SU-DHL-6 (cell line): Measurements from ENCODE around the gene MGMT.

Experiments
- H2AFZ ChIP-seq: fragments of 200-600 bp; sonication (generic); 2 replicates; pipeline ENCODE4 v1.6.1; 2014; ENCODE audit warnings: low read depth, mild to moderate bottlenecking, moderate library complexity, mixed read lengths, antibody characterized with exemption, low read length; ENCODE audit not compliant: severe bottlenecking
- H3F3A ChIP-seq: fragments of 200-600 bp; shearing (Covaris generic); 2 replicates; pipeline ENCODE4 v1.6.0; 2016; ENCODE audit warnings: antibody characterized with exemption, mild to moderate bottlenecking; ENCODE audit not compliant: insufficient read depth
- H3K27ac ChIP-seq: fragments of 200-600 bp; sonication (generic); 2 replicates; pipeline ENCODE4 v1.5.1; 2016; ENCODE audit warnings: low read depth, mild to moderate bottlenecking, low read length, moderate library complexity, mixed read lengths
- H3K27me3 ChIP-seq: fragments of 200-600 bp; sonication (generic), shearing (Covaris generic); 2 replicates; pipeline ENCODE4 v1.6.0; 2014; ENCODE audit warnings: mild to moderate bottlenecking, low read length
- H3K36me3 ChIP-seq: fragments of 200-600 bp; sonication (generic); 2 replicates; pipeline ENCODE4 v1.6.1; 2014; ENCODE audit warnings: mild to moderate bottlenecking, low read length, mixed read lengths
- H3K4me2 ChIP-seq: fragments of 300-600, 200-600 bp; shearing (Covaris generic), sonication (generic); 2 replicates; pipeline ENCODE4 v1.6.0; 2014; ENCODE audit warnings: low read length, low read depth, mild to moderate bottlenecking; ENCODE audit not compliant: poor library complexity, severe bottlenecking
- H3K4me3 ChIP-seq: fragments of 200-600 bp; sonication (generic); 2 replicates; pipeline ENCODE4 v1.5.1; 2014; ENCODE audit warnings: antibody characterized with exemption, low read length, mild to moderate bottlenecking, mixed read lengths; ENCODE audit not compliant: insufficient read depth, poor library complexity, severe bottlenecking
- H3K79me2 ChIP-seq: fragments of 200-600 bp; sonication (generic); 2 replicates; pipeline ENCODE4 v1.6.1; 2014; ENCODE audit warnings: mild to moderate bottlenecking, low read length, moderate library complexity; ENCODE audit not compliant: insufficient read depth
- H3K9ac ChIP-seq: fragments of 200-600 bp; sonication (generic); 2 replicates; pipeline ENCODE4 v1.7.0; 2014; ENCODE audit warnings: mild to moderate bottlenecking, low read length
- H3K9me2 ChIP-seq: fragments of 200-600 bp; sonication (generic); replicated peaks from 2 replicates; pipeline ENCODE4 v1.6.1; 2014; ENCODE audit warnings: low read length; ENCODE audit not compliant: insufficient read depth
- H3K9me3 ChIP-seq: fragments of 200-600 bp; sonication (generic); 2 replicates; pipeline ENCODE4 v1.6.1; 2014; ENCODE audit warnings: low read length, mixed read lengths; ENCODE audit not compliant: insufficient read depth
- H4K20me1 ChIP-seq: fragments of 200-600 bp; sonication (generic); 2 replicates; pipeline ENCODE4 v1.6.1; 2014; ENCODE audit warnings: low read depth, mild to moderate bottlenecking, antibody characterized with exemption, low read length, moderate library complexity, mixed read lengths
- CTCF ChIP-seq: fragments of 200-600 bp; sonication (generic); IDR thresholded peaks from one replicate; pipeline ENCODE4 v1.5.1; 2017; ENCODE audit warnings: antibody characterized with exemption, mild to moderate bottlenecking, low read length, moderate library complexity; ENCODE audit not compliant: insufficient read depth, poor library complexity, severe bottlenecking
- EZH2phosphoT487 ChIP-seq: fragments of 200-600 bp; sonication (generic), shearing (Covaris generic); conservative IDR thresholded peaks from 2 replicates; pipeline ENCODE4 v1.6.1; 2018; ENCODE audit warnings: mild to moderate bottlenecking, antibody characterized with exemption, low read length, moderate library complexity, mixed read lengths

Gene MGMT

DNA sequence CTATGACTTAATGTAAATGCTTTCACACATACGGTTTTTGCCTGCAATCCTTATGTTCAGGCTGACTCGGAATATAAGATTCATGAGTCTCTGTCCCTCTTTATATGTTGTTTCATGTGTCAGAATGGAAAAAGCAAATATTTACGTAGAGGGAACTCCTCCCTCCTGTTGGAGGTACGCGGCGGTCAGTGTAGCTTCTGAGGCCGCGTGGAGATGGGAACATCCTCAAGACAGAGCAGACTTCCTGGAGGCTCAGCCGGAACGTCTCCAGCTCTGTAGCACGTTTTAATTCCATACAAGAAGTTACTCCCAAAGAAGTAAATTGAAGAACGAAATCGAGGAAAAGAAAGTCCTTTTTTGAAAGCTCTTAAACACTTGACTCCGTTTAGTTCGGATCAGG is 248.8 kb downstream of the MGMT start:
- H4K20me1 ChIP-seq, result no peaks in the 10 kb centered on the region
- H2AFZ ChIP-seq, result no peak overlapping the region
- H3K27ac ChIP-seq, result no peak overlapping the region
- H3K27me3 ChIP-seq, result no peaks in the 10 kb centered on the region
- no peak overlapping the region for H3K4me2 ChIP-seq
- H3K36me3 ChIP-seq, result no peaks in the 10 kb centered on the region
- no peak overlapping the region for H3K9ac ChIP-seq
- H3F3A ChIP-seq, result no peaks in the 10 kb centered on the region
- H3K9me2 ChIP-seq, result no peaks in the 10 kb centered on the region
- no peaks in the 10 kb centered on the region for H3K79me2 ChIP-seq
- H3K9me3 ChIP-seq, result no peaks in the 10 kb centered on the region
- H3K4me3 ChIP-seq, result no peak overlapping the region
- TF ChIP-seq CTCF (no peak), EZH2phosphoT487 (no peak)

- TF ChIP-seq EZH2phosphoT487 (no peak), CTCF (no peak)
- Histone ChIP-seq H3F3A (no peaks in the 10 kb centered on the region), H3K9me2 (no peaks in the 10 kb centered on the region), H3K9me3 (no peaks in the 10 kb centered on the region), H2AFZ (no peak overlapping the region), H3K79me2 (no peaks in the 10 kb centered on the region), H3K4me2 (no peak overlapping the region), H3K27me3 (no peaks in the 10 kb centered on the region), H3K9ac (no peak overlapping the region), H3K36me3 (no peaks in the 10 kb centered on the region), H4K20me1 (no peaks in the 10 kb centered on the region), H3K4me3 (no peak overlapping the region), H3K27ac (no peak overlapping the region)
Measured at GRCh38 chr10:129716211-129716681, 249.2 kb downstream of the MGMT start.

DNA sequence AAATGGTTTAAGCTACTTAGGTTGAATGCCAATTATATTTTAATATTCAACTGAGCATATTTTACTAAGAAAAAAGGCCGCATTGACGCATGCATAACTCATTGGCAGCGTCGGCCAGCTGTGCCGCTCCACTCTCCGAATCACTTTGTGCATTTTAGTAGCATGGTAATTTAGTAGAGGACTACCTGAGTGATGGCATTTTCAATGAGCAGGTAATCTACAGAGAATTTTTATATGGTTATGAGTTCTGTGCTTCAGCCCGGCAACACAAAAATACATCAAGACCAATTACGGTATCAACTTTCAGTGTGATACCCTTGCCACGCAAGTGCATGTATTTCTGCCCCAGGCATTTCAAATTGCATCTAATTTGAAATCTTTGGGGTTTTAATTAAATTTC is 249.8 kb downstream of the MGMT start:
- Histone ChIP-seq H3K79me2 (no peaks in the 10 kb centered on the region), H3F3A (no peaks in the 10 kb centered on the region)
- TF ChIP-seq EZH2phosphoT487, result no peak
- TF ChIP-seq CTCF, result no peak

More for the DNA sequence above, 249.8 kb downstream of the MGMT start:
- Histone ChIP-seq H3K9me3 (no peaks in the 10 kb centered on the region), H3K36me3 (no peaks in the 10 kb centered on the region), H2AFZ (no peak overlapping the region), H3K9ac (no peak overlapping the region), H3K4me2 (no peak overlapping the region), H4K20me1 (no peaks in the 10 kb centered on the region), H3K27me3 (no peaks in the 10 kb centered on the region), H3K9me2 (no peaks in the 10 kb centered on the region), H3K27ac (no peak overlapping the region), H3K4me3 (no peak overlapping the region)
